Measurements from ENCODE around the gene TATDN3.
"Not testable (repeated sequence)": the region's sequence is repeated elsewhere in the genome, so short reads cannot be mapped to it uniquely, and the experiment has no call there.

Gene TATDN3

DNA sequence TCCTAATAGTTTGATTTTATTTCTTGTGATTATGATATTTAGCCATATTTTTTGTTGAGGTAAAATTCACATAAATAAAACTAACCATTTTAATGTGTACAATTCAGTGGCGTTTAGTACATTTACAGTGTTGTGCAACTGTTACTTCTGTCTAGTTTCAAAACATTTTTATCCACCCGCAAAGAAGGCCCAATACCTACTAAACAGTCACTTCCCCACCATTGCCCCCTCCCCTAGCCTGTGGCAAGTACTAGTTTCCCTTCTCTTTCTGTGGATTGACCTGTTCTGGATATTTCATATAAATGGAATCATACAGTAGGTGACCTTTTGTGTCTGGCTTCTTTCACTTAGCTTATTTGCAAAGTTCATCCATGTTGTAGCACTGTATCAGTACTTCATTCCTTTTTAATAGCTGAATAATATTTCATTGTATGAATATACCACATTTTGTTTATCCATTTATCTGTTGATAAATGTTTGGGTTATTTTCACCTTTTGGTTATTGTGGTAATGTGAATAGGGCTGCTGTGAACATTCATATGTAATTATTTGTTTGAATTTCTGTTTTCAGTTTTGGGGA, 70.5 kb downstream of the TATDN3 start:
- in situ Hi-C loops (cut with HindIII; ENCODE audit: low pct_ligation_motif_present, low pct_unique_long_range_greater_than_20kb, low sequenced_read_pairs) = no loop called here
- no peak for DNase-seq

GRCh38 chr1:212863345-212863744, 71.7 kb downstream of the TATDN3 start:
- DNase-seq; in situ Hi-C loops (cut with HindIII; ENCODE audit: low pct_ligation_motif_present, low pct_unique_long_range_greater_than_20kb, low sequenced_read_pairs): not testable (repeated sequence)

DNA sequence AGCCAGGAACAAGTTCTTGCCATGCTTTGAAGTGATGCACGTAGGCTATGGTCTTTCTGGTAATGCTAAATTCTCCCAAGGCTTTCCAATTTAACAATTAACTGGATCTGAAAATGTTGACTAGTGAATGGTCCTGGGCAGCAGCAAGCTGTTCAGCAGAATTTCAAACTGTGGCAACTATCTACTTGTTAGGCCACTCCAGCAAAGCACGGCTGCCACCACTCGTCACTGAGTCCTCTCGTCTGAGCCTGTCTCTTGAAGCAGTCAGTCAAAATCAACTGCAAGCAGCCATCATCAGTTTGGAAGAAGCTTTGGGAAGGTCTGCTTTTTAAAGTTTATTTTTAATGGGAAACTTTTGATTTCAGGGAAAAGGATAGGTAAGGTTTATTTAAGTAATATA, 72.5 kb downstream of the TATDN3 start:
- in situ Hi-C loops (cut with HindIII; ENCODE audit: low pct_ligation_motif_present, low pct_unique_long_range_greater_than_20kb, low sequenced_read_pairs) = no loop called here
- DNase-seq = no peak
